HEK293 (cell line): ENCODE measurements around the gene ARMC2.

Experiments used
- KLF16 ChIP-seq: fragments of 450-650 bp; formaldehyde crosslinking; IDR thresholded peaks from 2 replicates; pipeline ENCODE4 v1.5.1; 2017; ENCODE audit warnings: missing biosample characterization, missing genetic modification characterization
- TRIM28 ChIP-seq: IDR thresholded peaks from 2 replicates; pipeline ENCODE4 v1.6.1; 2011; ENCODE audit warnings: low read length, control low read depth, borderline replicate concordance
- ZNF843 ChIP-seq: fragments of 450-650 bp; formaldehyde crosslinking; IDR thresholded peaks from 2 replicates; pipeline ENCODE4 v1.5.1; 2016; ENCODE audit warnings: missing biosample characterization, missing genetic modification characterization
- TF ChIP-seq, protein P1 (sequence below): fragments of 450-650 bp; formaldehyde crosslinking; IDR thresholded peaks from 2 replicates; pipeline ENCODE4 v1.5.1; 2016; ENCODE audit warnings: missing biosample characterization, missing genetic modification characterization
- TF ChIP-seq, protein P2 (sequence below): fragments of 450-650 bp; formaldehyde crosslinking; IDR thresholded peaks from 2 replicates; pipeline ENCODE4 v1.5.1; 2017; ENCODE audit warnings: missing biosample characterization, mild to moderate bottlenecking, missing genetic modification characterization, moderate library complexity
- TF ChIP-seq, protein P3 (sequence below): fragments of 450-650 bp; formaldehyde crosslinking; IDR thresholded peaks from 2 replicates; pipeline ENCODE4; 2016; ENCODE audit warnings: missing biosample characterization, missing genetic modification characterization

DNA sequence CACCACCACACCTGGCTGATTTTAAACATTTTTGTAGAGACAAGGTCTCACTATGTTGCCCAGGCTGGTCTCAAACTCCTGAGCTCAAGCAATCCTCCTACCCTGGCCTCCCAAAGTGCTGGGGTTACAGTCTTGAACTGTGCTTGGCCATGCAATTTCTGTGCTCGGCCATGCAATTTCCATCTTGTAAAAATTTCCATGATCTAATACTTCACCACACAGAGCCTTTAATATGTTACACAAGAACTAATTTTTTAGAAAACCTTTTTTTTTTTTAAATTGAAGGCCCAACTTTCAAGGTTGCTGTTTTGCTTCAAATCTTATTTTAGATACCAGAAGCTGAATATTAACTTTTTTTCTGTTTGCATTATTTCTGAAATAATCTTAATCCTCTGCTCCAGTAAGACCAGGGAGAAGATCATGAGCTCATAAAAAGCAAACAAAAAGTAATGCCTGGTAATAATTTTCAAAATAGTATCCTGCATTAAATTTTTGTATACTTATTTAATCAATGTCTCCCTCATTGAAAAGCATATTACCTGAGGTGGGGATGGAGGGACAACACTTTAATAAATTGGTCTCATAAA lies 38.1 kb upstream of the ARMC2 start:
- no peak for TF ChIP-seq TRIM28
- TF ChIP-seq, protein P1, sequence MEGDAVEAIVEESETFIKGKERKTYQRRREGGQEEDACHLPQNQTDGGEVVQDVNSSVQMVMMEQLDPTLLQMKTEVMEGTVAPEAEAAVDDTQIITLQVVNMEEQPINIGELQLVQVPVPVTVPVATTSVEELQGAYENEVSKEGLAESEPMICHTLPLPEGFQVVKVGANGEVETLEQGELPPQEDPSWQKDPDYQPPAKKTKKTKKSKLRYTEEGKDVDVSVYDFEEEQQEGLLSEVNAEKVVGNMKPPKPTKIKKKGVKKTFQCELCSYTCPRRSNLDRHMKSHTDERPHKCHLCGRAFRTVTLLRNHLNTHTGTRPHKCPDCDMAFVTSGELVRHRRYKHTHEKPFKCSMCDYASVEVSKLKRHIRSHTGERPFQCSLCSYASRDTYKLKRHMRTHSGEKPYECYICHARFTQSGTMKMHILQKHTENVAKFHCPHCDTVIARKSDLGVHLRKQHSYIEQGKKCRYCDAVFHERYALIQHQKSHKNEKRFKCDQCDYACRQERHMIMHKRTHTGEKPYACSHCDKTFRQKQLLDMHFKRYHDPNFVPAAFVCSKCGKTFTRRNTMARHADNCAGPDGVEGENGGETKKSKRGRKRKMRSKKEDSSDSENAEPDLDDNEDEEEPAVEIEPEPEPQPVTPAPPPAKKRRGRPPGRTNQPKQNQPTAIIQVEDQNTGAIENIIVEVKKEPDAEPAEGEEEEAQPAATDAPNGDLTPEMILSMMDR (tag by site-specific recombination): no peak
- no peak for TF ChIP-seq KLF16 (tag by site-specific recombination)
- TF ChIP-seq ZNF843 (tag by site-specific recombination): no peak
- TF ChIP-seq, protein P2, sequence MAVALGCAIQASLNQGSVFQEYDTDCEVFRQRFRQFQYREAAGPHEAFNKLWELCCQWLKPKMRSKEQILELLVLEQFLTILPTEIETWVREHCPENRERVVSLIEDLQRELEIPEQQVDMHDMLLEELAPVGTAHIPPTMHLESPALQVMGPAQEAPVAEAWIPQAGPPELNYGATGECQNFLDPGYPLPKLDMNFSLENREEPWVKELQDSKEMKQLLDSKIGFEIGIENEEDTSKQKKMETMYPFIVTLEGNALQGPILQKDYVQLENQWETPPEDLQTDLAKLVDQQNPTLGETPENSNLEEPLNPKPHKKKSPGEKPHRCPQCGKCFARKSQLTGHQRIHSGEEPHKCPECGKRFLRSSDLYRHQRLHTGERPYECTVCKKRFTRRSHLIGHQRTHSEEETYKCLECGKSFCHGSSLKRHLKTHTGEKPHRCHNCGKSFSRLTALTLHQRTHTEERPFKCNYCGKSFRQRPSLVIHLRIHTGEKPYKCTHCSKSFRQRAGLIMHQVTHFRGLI (tag by site-specific recombination): no peak
- TF ChIP-seq, protein P3, sequence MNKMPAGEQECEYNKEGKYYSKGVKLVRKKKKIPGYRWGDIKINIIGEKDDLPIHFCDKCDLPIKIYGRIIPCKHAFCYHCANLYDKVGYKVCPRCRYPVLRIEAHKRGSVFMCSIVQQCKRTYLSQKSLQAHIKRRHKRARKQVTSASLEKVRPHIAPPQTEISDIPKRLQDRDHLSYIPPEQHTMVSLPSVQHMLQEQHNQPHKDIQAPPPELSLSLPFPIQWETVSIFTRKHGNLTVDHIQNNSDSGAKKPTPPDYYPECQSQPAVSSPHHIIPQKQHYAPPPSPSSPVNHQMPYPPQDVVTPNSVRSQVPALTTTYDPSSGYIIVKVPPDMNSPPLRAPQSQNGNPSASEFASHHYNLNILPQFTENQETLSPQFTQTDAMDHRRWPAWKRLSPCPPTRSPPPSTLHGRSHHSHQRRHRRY (tag by site-specific recombination): no peak
